Measurements from ENCODE around the gene REELD1.

GRCh38 chr4:146222313-146222712, 8.0 kb downstream of the REELD1 start:
- TF ChIP-seq, protein P1, sequence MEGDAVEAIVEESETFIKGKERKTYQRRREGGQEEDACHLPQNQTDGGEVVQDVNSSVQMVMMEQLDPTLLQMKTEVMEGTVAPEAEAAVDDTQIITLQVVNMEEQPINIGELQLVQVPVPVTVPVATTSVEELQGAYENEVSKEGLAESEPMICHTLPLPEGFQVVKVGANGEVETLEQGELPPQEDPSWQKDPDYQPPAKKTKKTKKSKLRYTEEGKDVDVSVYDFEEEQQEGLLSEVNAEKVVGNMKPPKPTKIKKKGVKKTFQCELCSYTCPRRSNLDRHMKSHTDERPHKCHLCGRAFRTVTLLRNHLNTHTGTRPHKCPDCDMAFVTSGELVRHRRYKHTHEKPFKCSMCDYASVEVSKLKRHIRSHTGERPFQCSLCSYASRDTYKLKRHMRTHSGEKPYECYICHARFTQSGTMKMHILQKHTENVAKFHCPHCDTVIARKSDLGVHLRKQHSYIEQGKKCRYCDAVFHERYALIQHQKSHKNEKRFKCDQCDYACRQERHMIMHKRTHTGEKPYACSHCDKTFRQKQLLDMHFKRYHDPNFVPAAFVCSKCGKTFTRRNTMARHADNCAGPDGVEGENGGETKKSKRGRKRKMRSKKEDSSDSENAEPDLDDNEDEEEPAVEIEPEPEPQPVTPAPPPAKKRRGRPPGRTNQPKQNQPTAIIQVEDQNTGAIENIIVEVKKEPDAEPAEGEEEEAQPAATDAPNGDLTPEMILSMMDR (IDR thresholded peaks at IDR 0.05; ENCODE audit: low read depth, low read length, poor library complexity, severe bottlenecking): no peak
- TF ChIP-seq EZH2phosphoT487 (IDR thresholded peaks at IDR 0.05; ENCODE audit: borderline replicate concordance, low read length): no peak

All from DOHH2 (cell line).